ENCODE measurements around the gene USP9X.
"Not testable (repeated sequence)": the region's sequence is repeated elsewhere in the genome, so short reads cannot be mapped to it uniquely, and the experiment has no call there.

USP9X gene

GRCh38 chrX:41209853-41210252 is 124.6 kb downstream of the USP9X start:
- no peak for DNase-seq

- DNase-seq: no peak
Measured at GRCh38 chrX:41224605-41225004, 139.4 kb downstream of the USP9X start.

- DNase-seq: no peak
Measured at GRCh38 chrX:41233988-41234387, 148.7 kb downstream of the USP9X start.

- DNase-seq: not testable (repeated sequence)
Measured at GRCh38 chrX:41234471-41234870, 149.2 kb downstream of the USP9X start.

- no peak for DNase-seq
Measured at GRCh38 chrX:41234962-41235361, 149.7 kb downstream of the USP9X start.

GRCh38 chrX:41236629-41237028 is 151.4 kb downstream of the USP9X start:
- no peak for DNase-seq

- DNase-seq: no peak
Measured at GRCh38 chrX:41240509-41240908, 155.3 kb downstream of the USP9X start.

GRCh38 chrX:41241962-41242361 is 156.7 kb downstream of the USP9X start:
- no peak for DNase-seq

GRCh38 chrX:41245641-41246040 is 160.4 kb downstream of the USP9X start:
- no peak for DNase-seq

GRCh38 chrX:41250867-41251266 is 165.6 kb downstream of the USP9X start:
- no peak for DNase-seq

GRCh38 chrX:41257801-41258200 is 172.6 kb downstream of the USP9X start:
- no peak for DNase-seq

- DNase-seq: no peak
Measured at GRCh38 chrX:41258226-41258625, 173.0 kb downstream of the USP9X start.

- DNase-seq: no peak
Measured at GRCh38 chrX:41258871-41259270, 173.6 kb downstream of the USP9X start.

GRCh38 chrX:41259516-41259915 is 174.3 kb downstream of the USP9X start:
- no peak for DNase-seq

GRCh38 chrX:41265615-41266014 is 180.4 kb downstream of the USP9X start:
- peak; percentile 43 for DNase-seq

GRCh38 chrX:41273638-41274037 is 188.4 kb downstream of the USP9X start:
- no peak for DNase-seq

- DNase-seq: peak; percentile 64
Measured at GRCh38 chrX:41275661-41276609, 190.7 kb downstream of the USP9X start.

GRCh38 chrX:41276661-41277506 is 191.6 kb downstream of the USP9X start:
- DNase-seq: no peak

- not testable (repeated sequence) for DNase-seq
Measured at GRCh38 chrX:41282307-41282706, 197.1 kb downstream of the USP9X start.

- DNase-seq: not testable (repeated sequence)
Measured at GRCh38 chrX:41285928-41286327, 200.7 kb downstream of the USP9X start.

Measured in GOT3 (cell line).